GM10266 (cell line): Measurements from ENCODE around the gene ACAA2.

Source experiments
- DNase-seq: peaks from one replicate; pipeline ENCODE4 v3.0.0; 2012; ENCODE audit errors: extremely low spot score
- CTCF ChIP-seq: IDR thresholded peaks from 2 replicates; pipeline ENCODE4 v1.5.1; 2012; ENCODE audit warnings: mild to moderate bottlenecking, low read depth; ENCODE audit not compliant: control insufficient read depth, insufficient read depth; ENCODE audit errors: missing control alignments

The ACAA2 gene

GRCh38 chr18:49844903-49845302, 31.6 kb upstream of the ACAA2 start:
- no peak for DNase-seq
- no peak for TF ChIP-seq CTCF

GRCh38 chr18:49843778-49844625, 30.7 kb upstream of the ACAA2 start:
- no peak for TF ChIP-seq CTCF
- DNase-seq, result no peak

- no peak for DNase-seq
- TF ChIP-seq CTCF, result no peak
These were observed 29.8 kb upstream of the ACAA2 start for GRCh38 chr18:49843131-49843530.

GRCh38 chr18:49842656-49843055, 29.3 kb upstream of the ACAA2 start:
- no peak for DNase-seq
- TF ChIP-seq CTCF, result no peak

- no peak for DNase-seq
- no peak for TF ChIP-seq CTCF
These were observed 28.2 kb upstream of the ACAA2 start for GRCh38 chr18:49841236-49842217.

- DNase-seq, result no peak
- no peak for TF ChIP-seq CTCF
These were observed 25.7 kb upstream of the ACAA2 start for GRCh38 chr18:49839012-49839411.

GRCh38 chr18:49838381-49838780, 25.0 kb upstream of the ACAA2 start:
- no peak for DNase-seq
- TF ChIP-seq CTCF, result no peak
